Measurements from ENCODE around the gene TMEM184B.

TMEM184B gene

GRCh38 chr22:38251341-38251692 is 21.5 kb downstream of the TMEM184B start:
- H3K27ac ChIP-seq: no peak overlapping the region
- TF ChIP-seq CTCF (IDR thresholded peaks at IDR 0.05) (no peak), ZFX (IDR thresholded peaks at IDR 0.05; ENCODE audit: borderline replicate concordance) (no peak)

GRCh38 chr22:38250643-38251340 is 22.0 kb downstream of the TMEM184B start:
- no peak overlapping the region for H3K27ac ChIP-seq
- TF ChIP-seq ZFX (IDR thresholded peaks at IDR 0.05; ENCODE audit: borderline replicate concordance) (no peak), CTCF (IDR thresholded peaks at IDR 0.05) (no peak)

- TF ChIP-seq ZFX (IDR thresholded peaks at IDR 0.05; ENCODE audit: borderline replicate concordance): no peak
- TF ChIP-seq CTCF (IDR thresholded peaks at IDR 0.05): no peak
Measured at GRCh38 chr22:38249803-38250642, 22.8 kb downstream of the TMEM184B start.

DNA sequence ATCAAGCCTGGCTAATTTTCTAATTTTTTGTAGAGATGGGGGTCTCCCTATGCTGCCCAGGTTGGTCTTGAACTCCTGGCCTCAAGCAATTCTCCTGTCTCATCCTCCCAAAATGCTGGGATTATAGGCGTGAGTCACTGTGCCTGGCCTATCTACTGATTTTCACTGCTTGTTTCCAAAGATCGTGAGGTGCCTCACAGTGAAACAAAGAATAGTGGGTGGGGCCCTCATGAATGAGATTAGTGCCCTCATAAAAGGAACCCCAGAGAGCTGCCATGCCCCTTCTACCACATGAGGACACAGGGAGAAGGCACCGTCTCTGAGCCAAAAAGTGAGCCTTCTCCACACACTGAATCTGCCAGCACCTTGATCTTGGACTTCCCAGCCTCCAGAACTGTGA is 23.5 kb downstream of the TMEM184B start:
- TF ChIP-seq ZFX (IDR thresholded peaks at IDR 0.05; ENCODE audit: borderline replicate concordance) (no peak), CTCF (IDR thresholded peaks at IDR 0.05) (no peak)
- no peak overlapping the region for H3K27ac ChIP-seq

More at GRCh38 chr22:38249803-38250642, 22.8 kb downstream of the TMEM184B start:
- H3K27ac ChIP-seq: no peak overlapping the region

GRCh38 chr22:38248280-38248679 is 24.5 kb downstream of the TMEM184B start:
- no peak overlapping the region for H3K27ac ChIP-seq
- TF ChIP-seq ZFX (IDR thresholded peaks at IDR 0.05; ENCODE audit: borderline replicate concordance) (no peak), CTCF (IDR thresholded peaks at IDR 0.05) (no peak)

DNA sequence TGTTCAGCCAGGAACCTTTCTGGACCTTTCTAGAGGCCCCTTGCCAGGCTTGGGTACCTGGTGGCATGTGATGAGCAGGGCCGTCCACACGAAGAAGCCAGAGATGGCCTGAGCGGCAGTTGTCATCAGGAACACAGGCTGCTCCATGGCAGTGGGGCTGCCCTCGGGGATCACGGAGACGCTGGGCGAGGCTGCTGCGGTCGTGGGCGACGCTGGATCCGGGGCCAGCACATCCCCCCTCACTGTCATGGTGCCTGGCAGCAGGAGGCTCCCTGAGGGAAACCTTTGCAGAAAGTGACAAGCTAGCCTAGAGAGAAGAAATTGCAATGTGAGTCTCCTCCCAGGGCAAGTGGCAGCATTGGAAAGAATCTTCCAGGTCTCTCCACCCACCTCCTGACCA is 25.1 kb downstream of the TMEM184B start:
- no peak overlapping the region for H3K27ac ChIP-seq
- TF ChIP-seq ZFX (IDR thresholded peaks at IDR 0.05; ENCODE audit: borderline replicate concordance) (no peak), CTCF (IDR thresholded peaks at IDR 0.05) (no peak)

DNA sequence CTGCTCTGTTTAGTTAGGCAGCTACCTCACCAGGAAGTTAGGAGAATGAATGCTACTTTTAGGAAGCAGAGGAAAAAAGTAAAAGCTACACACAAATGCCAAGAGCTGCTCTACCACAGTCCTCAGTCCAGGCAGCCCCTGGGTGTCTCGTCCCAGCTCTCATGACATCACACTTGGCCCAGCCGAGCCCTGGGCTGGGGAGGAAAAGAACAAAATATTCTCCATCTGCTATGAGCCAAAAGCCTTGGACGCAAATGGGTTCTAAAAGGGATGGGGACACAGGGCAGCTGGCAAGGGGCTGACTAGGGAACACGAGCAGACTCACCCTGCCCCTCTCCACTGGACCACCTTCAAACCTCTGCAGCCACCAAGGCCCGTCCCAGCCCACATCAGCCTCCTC is 26.1 kb downstream of the TMEM184B start:
- TF ChIP-seq CTCF (IDR thresholded peaks at IDR 0.05) (no peak), ZFX (IDR thresholded peaks at IDR 0.05; ENCODE audit: borderline replicate concordance) (no peak)
- no peak overlapping the region for H3K27ac ChIP-seq
